Heart right ventricle (tissue), 16 donors: ENCODE data around the gene COL25A1. TPM values are rescaled to one million over a fixed set of nuclear protein-coding genes. Genes with fewer than 3 reads are reported as not detected.
"Not testable (repeated sequence)": the region's sequence is repeated elsewhere in the genome, so short reads cannot be mapped to it uniquely, and the experiment has no call there.

Experiments
- ATAC-seq, 8 donors: fragments of 200-7000 bp; cut with Tn5 transposase; one replicate each; pipeline ENCODE4 v1.9.1; 2020; ENCODE audit warnings: mild to moderate bottlenecking in 8 of 8, moderate library complexity in 8 of 8, moderate number of reproducible peaks in 1 of 8
- DNase-seq, 2 donors: peaks; one replicate each; pipeline ENCODE4 v3.0.0-alpha.2; 2020
- H3K27ac ChIP-seq, 10 donors: fragments of 200-600 bp; sonication (generic) in 2 of 10; one replicate each; pipeline versions ENCODE4 v1.5.0 to v1.8.0; 2020 to 2022; ENCODE audit warnings: mild to moderate bottlenecking in 3 of 10
- H3K27me3 ChIP-seq, 7 donors: fragments of 200-600 bp; one replicate each; pipeline ENCODE4 v1.8.0; 2021 to 2022; ENCODE audit warnings: mild to moderate bottlenecking in 2 of 7
- H3K36me3 ChIP-seq, 9 donors: fragments of 200-600 bp; sonication (generic) in 1 of 9; one replicate each; pipeline versions ENCODE4 v1.5.0 to v1.8.0; 2020 to 2022; ENCODE audit warnings: mild to moderate bottlenecking in 2 of 9
- H3K4me1 ChIP-seq, 9 donors: fragments of 200-600 bp; sonication (generic) in 1 of 9; one replicate each; pipeline versions ENCODE4 v1.5.0 to v1.8.0; 2020 to 2022; ENCODE audit warnings: mild to moderate bottlenecking in 4 of 9
- H3K4me3 ChIP-seq, 10 donors: fragments of 200-600 bp; sonication (generic) in 2 of 10; one replicate each; pipeline versions ENCODE4 v1.5.0 to v1.8.0; 2020 to 2022; ENCODE audit warnings: mild to moderate bottlenecking in 7 of 10, moderate library complexity in 2 of 10
- H3K9me3 ChIP-seq, 11 donors: fragments of 200-600 bp in 10 of 11; sonication (generic) in 2 of 11; one replicate each; pipeline versions ENCODE4 v1.5.0 to v1.8.0; 2013 to 2022; ENCODE audit warnings: mild to moderate bottlenecking in 2 of 11, control low read depth in 1 of 11, moderate library complexity in 1 of 11
- WGBS, 2 donors: extraction: QIAGEN DNeasy Blood & Tissue Kit; methylation state at CpG; one replicate each; pipeline ENCODE4 v1.1.7; 2013; ENCODE audit warnings: inconsistent platforms in 1 of 2; 5-methylcytosine and 5-hydroxymethylcytosine counted together
- intact Hi-C, 10 donors: fragments of 100-400 bp; cut with DNase I; formaldehyde crosslinking; loops; one replicate each; pipeline versions ENCODE4 v1.11.1 to v1.14.2; 2022
- polyA plus RNA-seq, 2 donors: library from polyadenylated mRNA; stranded (reverse); fragments of 200-250 nt; gene quantifications; one replicate each; pipeline ENCODE4 v1.2.3, GENCODE V29; 2013
- total RNA-seq, 10 donors: library from RNA; stranded (reverse); fragmentation: NEBNext Ultra II Directional in 3 of 10; extraction: Animal tissue kit (Norgen Biotek cat#: 25700) in 3 of 10; gene quantifications; one replicate each; pipeline versions ENCODE4 v1.2.1 to v1.2.4, GENCODE V29; 2021 to 2023
- TF ChIP-seq, protein P1 (sequence below), 9 donors: fragments of 200-600 bp; sonication (generic) in 2 of 9; IDR thresholded peaks; one replicate each; pipeline versions ENCODE4 v1.5.0 to v1.8.0; 2021 to 2022; ENCODE audit warnings: antibody characterized with exemption in 9 of 9, mild to moderate bottlenecking in 5 of 9, moderate library complexity in 1 of 9
- donor health status: Arrhythmogenic right ventricular cardiomyopathy.
- donor health status: ischemic (EF 13 %, LVEDD 7.1; RV severe dilation, severe dysfunction).
- donor health status: healthy with polysubstance abuse.
- donor health status: DM: no; HTN: yes; CAD: no.
- donor health status: DM: no; HTN: no; CAD: no.
- donor health status: ischemic (EF 25% LVEDD 6.9; RV normal size, moderate dysfunction).
- donor health status: ischemic (EF 25% LVEDD 5.7; RV mildly dilated, moderate dysfunction).
- donor health status: healthy.
- donor health status: DM: yes; HTN: yes; CAD: no.
- donor health status: Ischemic cardiomyopathy.
- donor health status: ischemic (EF 35%, LVEDD 5.7; RV mildly dilated, moderate dysfunction).
- donor health status: nonischemic (EF 11% LVEDD 7.7; RV severe dilation, severe dysfunction).
- donor health status: DM: yes; HTN: yes; CAD: no.
- donor health status: PGD.
- donor health status: ischemic (EF 29% LVEDD 5.4; RV normal size, mild dysfunction).
- donor health status: nonischemic (EF 23%, LVEDD 6.1; RV moderate dilation, normal function).

The COL25A1 gene
- total and polyA plus RNA-seq, 12 donors = 0.07 to 1.2 (median 0.41) TPM

DNA sequence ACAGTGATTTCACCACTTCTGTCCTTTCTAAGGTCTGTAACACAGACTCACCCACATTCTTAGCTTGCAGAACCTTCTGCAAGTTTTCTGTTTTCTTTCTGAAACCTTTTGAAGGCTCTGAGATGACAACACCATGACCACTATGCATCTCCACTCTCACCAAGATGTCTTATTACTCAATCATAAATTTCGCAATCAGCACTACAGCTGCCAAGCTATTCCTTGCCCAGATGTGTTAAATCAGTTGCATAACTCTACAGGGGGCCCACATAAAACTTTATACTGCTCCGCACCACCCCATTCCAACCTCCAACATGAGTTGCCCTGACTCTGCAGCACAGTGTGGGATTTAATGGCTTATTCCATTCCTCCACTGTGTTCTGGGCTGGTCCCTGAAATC lies 229.9 kb downstream of the COL25A1 start:
- peak in 5 of 8 donors; percentile 33 to 87 (median 46) for ATAC-seq
- WGBS, 2 donors = 73 to 90% methylated on average over 2 of the region's 2 CpGs

DNA sequence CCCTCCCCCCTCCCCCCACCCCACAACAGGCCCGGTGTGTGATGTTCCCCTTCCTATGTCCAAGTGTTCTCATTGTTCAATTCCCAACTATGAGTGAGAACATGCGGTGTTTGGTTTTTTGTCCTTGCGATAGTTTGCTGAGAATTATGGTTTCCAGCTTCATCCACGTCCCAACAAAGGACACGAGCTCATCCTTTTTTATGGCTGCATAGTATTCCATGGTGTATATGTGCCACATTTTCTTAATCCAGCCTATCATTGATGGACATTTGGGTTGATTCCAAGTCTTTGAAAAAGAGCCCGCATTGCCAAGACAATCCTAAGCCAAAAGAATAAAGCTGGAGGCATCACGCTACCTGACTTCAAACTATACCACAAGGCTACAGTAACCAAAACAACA lies 231.8 kb downstream of the COL25A1 start:
- H3K4me1 ChIP-seq = peaks cover 0 to 15% (median 0%) of the 10 kb centered on the region in 9 donors
- H3K27ac ChIP-seq, ATAC-seq, H3K27me3 ChIP-seq, DNase-seq, H3K9me3 ChIP-seq, H3K4me3 ChIP-seq, H3K36me3 ChIP-seq, intact Hi-C loops: not testable (repeated sequence)
- WGBS, 2 donors = 82 to 89% methylated on average over 7 of the region's 7 CpGs

More for the DNA sequence above, 229.9 kb downstream of the COL25A1 start:
- no peaks in the 10 kb centered on the region for H3K27me3 ChIP-seq
- intact Hi-C loops = no loop called here
- no peak for DNase-seq
- H3K36me3 ChIP-seq = no peaks in the 10 kb centered on the region
- no peak overlapping the region for H3K27ac ChIP-seq
- TF ChIP-seq, protein P1, sequence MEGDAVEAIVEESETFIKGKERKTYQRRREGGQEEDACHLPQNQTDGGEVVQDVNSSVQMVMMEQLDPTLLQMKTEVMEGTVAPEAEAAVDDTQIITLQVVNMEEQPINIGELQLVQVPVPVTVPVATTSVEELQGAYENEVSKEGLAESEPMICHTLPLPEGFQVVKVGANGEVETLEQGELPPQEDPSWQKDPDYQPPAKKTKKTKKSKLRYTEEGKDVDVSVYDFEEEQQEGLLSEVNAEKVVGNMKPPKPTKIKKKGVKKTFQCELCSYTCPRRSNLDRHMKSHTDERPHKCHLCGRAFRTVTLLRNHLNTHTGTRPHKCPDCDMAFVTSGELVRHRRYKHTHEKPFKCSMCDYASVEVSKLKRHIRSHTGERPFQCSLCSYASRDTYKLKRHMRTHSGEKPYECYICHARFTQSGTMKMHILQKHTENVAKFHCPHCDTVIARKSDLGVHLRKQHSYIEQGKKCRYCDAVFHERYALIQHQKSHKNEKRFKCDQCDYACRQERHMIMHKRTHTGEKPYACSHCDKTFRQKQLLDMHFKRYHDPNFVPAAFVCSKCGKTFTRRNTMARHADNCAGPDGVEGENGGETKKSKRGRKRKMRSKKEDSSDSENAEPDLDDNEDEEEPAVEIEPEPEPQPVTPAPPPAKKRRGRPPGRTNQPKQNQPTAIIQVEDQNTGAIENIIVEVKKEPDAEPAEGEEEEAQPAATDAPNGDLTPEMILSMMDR (IDR thresholded peaks at IDR 0.05) = no peak
- peaks cover 0 to 3% (median 0%) of the 10 kb centered on the region in 11 donors for H3K9me3 ChIP-seq
- no peak overlapping the region for H3K4me3 ChIP-seq
- peaks cover 0 to 7% (median 0%) of the 10 kb centered on the region in 9 donors for H3K4me1 ChIP-seq

GRCh38 chr4:109067508-109068235 lies 234.8 kb downstream of the COL25A1 start:
- no peaks in the 10 kb centered on the region for H3K27me3 ChIP-seq
- WGBS, 2 donors = 34 to 36% methylated on average over 4 of the region's 4 CpGs
- intact Hi-C loops = no loop called here

GRCh38 chr4:109065006-109065405 lies 237.5 kb downstream of the COL25A1 start:
- Histone ChIP-seq H3K9me3 (no peaks in the 10 kb centered on the region), H3K36me3 (no peaks in the 10 kb centered on the region), H3K27ac (no peak overlapping the region), H3K27me3 (no peaks in the 10 kb centered on the region), H3K4me1 (peaks cover 0 to 15% (median 0%) of the 10 kb centered on the region in 9 donors), H3K4me3 (no peak overlapping the region)
- 75 to 76% methylated on average over 4 of the region's 4 CpGs for WGBS, 2 donors
- intact Hi-C loops = no loop called here
- DNase-seq = no peak
- TF ChIP-seq, protein P1 (IDR thresholded peaks at IDR 0.05) = no peak
- no peak for ATAC-seq

More at GRCh38 chr4:109067508-109068235, 234.8 kb downstream of the COL25A1 start:
- ATAC-seq = peak in 6 of 8 donors; percentile 33 to 56 (median 44)
- TF ChIP-seq, protein P1 (IDR thresholded peaks at IDR 0.05) = no peak
- H3K4me3 ChIP-seq = no peak overlapping the region
- DNase-seq = peak in 1 of 2 donors; percentile 20
- H3K9me3 ChIP-seq = peaks cover 0 to 3% (median 0%) of the 10 kb centered on the region in 11 donors
- H3K4me1 ChIP-seq = peaks cover 0 to 15% (median 0%) of the 10 kb centered on the region in 9 donors
- H3K36me3 ChIP-seq = no peaks in the 10 kb centered on the region
- H3K27ac ChIP-seq = peak overlapping the region in 1 of 10 donors; percentile 10

DNA sequence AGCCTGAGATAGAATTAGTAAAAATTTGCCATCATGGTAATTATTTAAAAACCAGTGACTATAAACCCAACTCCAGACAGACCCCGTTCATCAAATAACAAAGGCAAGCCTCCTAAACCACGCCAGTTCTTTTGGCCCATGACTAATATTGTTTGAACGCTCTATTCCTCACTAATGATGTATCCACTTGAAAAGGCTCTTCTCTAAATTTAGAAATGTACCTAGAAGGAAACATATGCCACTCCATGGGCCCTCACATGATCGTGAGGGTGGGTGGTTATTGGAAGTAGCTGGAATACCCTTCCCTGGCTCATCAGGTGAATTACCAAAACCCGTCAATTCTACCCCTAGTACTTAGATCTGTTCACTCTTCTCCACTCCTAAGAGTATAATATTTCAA lies 249.2 kb downstream of the COL25A1 start:
- Histone ChIP-seq H3K9me3 (no peaks in the 10 kb centered on the region), H3K4me3 (no peak overlapping the region), H3K27me3 (no peaks in the 10 kb centered on the region), H3K36me3 (no peaks in the 10 kb centered on the region), H3K4me1 (no peaks in the 10 kb centered on the region), H3K27ac (no peak overlapping the region)
- TF ChIP-seq, protein P1 (IDR thresholded peaks at IDR 0.05) = no peak
- 66 to 77% methylated on average over 5 of the region's 5 CpGs for WGBS, 2 donors
- intact Hi-C loops = no loop called here
- no peak for ATAC-seq
- no peak for DNase-seq
